Measurements from ENCODE around the gene ST6GAL1.

ST6GAL1 gene

GRCh38 chr3:186929685-186930084 is 641 bp upstream of the ST6GAL1 start:
- TF ChIP-seq CTCF (IDR thresholded peaks at IDR 0.05) = no peak
- no peaks in the 10 kb centered on the region for H3K36me3 ChIP-seq
- no peaks in the 10 kb centered on the region for H3K9me3 ChIP-seq
- peak overlapping the region; percentile 87 for H3K27ac ChIP-seq
- H3K27me3 ChIP-seq = no peaks in the 10 kb centered on the region
- H3K4me3 ChIP-seq (ENCODE audit: low read depth in 1 of 2, low read length in 1 of 2) = peak overlapping the region; percentile 59 to 91
- H3K4me1 ChIP-seq (ENCODE audit: control insufficient read depth in 1 of 2, insufficient read depth in 1 of 2, low read depth in 1 of 2, low read length in 1 of 2) = peaks cover 30 to 38% of the 10 kb centered on the region in 2 experiments

- peak overlapping the region; percentile 59 to 91 for H3K4me3 ChIP-seq (ENCODE audit: low read depth in 1 of 2, low read length in 1 of 2)
- no peak for TF ChIP-seq CTCF (IDR thresholded peaks at IDR 0.05)
- no peaks in the 10 kb centered on the region for H3K9me3 ChIP-seq
- no peaks in the 10 kb centered on the region for H3K36me3 ChIP-seq
- H3K4me1 ChIP-seq (ENCODE audit: control insufficient read depth in 1 of 2, insufficient read depth in 1 of 2, low read depth in 1 of 2, low read length in 1 of 2) = peaks cover 30 to 38% of the 10 kb centered on the region in 2 experiments
- peak overlapping the region; percentile 87 for H3K27ac ChIP-seq
- no peaks in the 10 kb centered on the region for H3K27me3 ChIP-seq
These were observed 560 bp downstream of the ST6GAL1 start for GRCh38 chr3:186930641-186931531.

GRCh38 chr3:186931532-186932280 is 1.4 kb downstream of the ST6GAL1 start:
- Histone ChIP-seq H3K27me3 (no peaks in the 10 kb centered on the region), H3K4me1 (ENCODE audit: control insufficient read depth in 1 of 2, insufficient read depth in 1 of 2, low read depth in 1 of 2, low read length in 1 of 2) (peaks cover 30 to 38% of the 10 kb centered on the region in 2 experiments), H3K9me3 (no peaks in the 10 kb centered on the region), H3K4me3 (ENCODE audit: low read depth in 1 of 2, low read length in 1 of 2) (peak overlapping the region; percentile 59 to 91), H3K27ac (peak overlapping the region; percentile 87), H3K36me3 (no peaks in the 10 kb centered on the region)
- no peak for TF ChIP-seq CTCF (IDR thresholded peaks at IDR 0.05)

- TF ChIP-seq CTCF (IDR thresholded peaks at IDR 0.05) = no peak
- Histone ChIP-seq H3K4me3 (ENCODE audit: low read depth in 1 of 2, low read length in 1 of 2) (peak overlapping the region; percentile 59 to 91), H3K4me1 (ENCODE audit: control insufficient read depth in 1 of 2, insufficient read depth in 1 of 2, low read depth in 1 of 2, low read length in 1 of 2) (peaks cover 30 to 38% of the 10 kb centered on the region in 2 experiments), H3K27ac (peak overlapping the region; percentile 87), H3K27me3 (no peaks in the 10 kb centered on the region), H3K36me3 (no peaks in the 10 kb centered on the region), H3K9me3 (no peaks in the 10 kb centered on the region)
These were observed 2.2 kb downstream of the ST6GAL1 start for GRCh38 chr3:186932281-186933181.

GRCh38 chr3:186933816-186934215 is 3.5 kb downstream of the ST6GAL1 start:
- Histone ChIP-seq H3K4me3 (ENCODE audit: low read depth in 1 of 2, low read length in 1 of 2) (peak overlapping the region; percentile 24 to 91), H3K27me3 (no peaks in the 10 kb centered on the region), H3K4me1 (ENCODE audit: control insufficient read depth in 1 of 2, insufficient read depth in 1 of 2, low read depth in 1 of 2, low read length in 1 of 2) (peaks cover 30 to 38% of the 10 kb centered on the region in 2 experiments), H3K27ac (peak overlapping the region; percentile 87), H3K36me3 (no peaks in the 10 kb centered on the region), H3K9me3 (no peaks in the 10 kb centered on the region)
- TF ChIP-seq CTCF (IDR thresholded peaks at IDR 0.05) = no peak

All from neutrophil (primary cell).